ENCODE measurements around the gene THSD7A.

GRCh38 chr7:11848251-11848650, 16.3 kb upstream of the THSD7A start:
- TF ChIP-seq, protein P1, sequence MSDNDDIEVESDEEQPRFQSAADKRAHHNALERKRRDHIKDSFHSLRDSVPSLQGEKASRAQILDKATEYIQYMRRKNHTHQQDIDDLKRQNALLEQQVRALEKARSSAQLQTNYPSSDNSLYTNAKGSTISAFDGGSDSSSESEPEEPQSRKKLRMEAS (IDR thresholded peaks at IDR 0.05; ENCODE audit: low read depth, low read length), result no peak
- TF ChIP-seq RAD21 (IDR thresholded peaks at IDR 0.05; ENCODE audit: insufficient read depth, low read depth, low read length), result no peak
- no peak for TF ChIP-seq TAF1 (IDR thresholded peaks at IDR 0.05; ENCODE audit: borderline replicate concordance, low read depth, low read length)
- no peak for TF ChIP-seq EGR1 (IDR thresholded peaks at IDR 0.05; ENCODE audit: borderline replicate concordance in 1 of 2, low read depth in 2 of 2, low read length in 2 of 2)
- no peak for TF ChIP-seq STAT1 (conservative IDR thresholded peaks at IDR 0.05)
- no peak for TF ChIP-seq ZNF274 (IDR thresholded peaks at IDR 0.05; ENCODE audit: insufficient read depth, insufficient read length)
